Measurements from ENCODE around the gene TRIO. TPM values are rescaled to one million over a fixed set of nuclear protein-coding genes. Genes with fewer than 3 reads are reported as not detected.

Gene TRIO
- total RNA-seq, 1 experiment from 2014 or later, result 88.8 TPM

GRCh38 chr5:14254686-14255085, 111.5 kb downstream of the TRIO start (continued):
- no peak for TF ChIP-seq RELA (CRISPR knock-in tag; IDR thresholded peaks at IDR 0.05; ENCODE audit: borderline replicate concordance)
- TF ChIP-seq CREM (CRISPR knock-in tag; IDR thresholded peaks at IDR 0.05), result no peak
- no peak for TF ChIP-seq ZMAT4 (CRISPR knock-in tag; IDR thresholded peaks at IDR 0.05)
- no peak for TF ChIP-seq ERG (CRISPR knock-in tag; IDR thresholded peaks at IDR 0.05)
- no peak for TF ChIP-seq NR2C2 (CRISPR knock-in tag; IDR thresholded peaks at IDR 0.05)
- no peak for TF ChIP-seq PREB (CRISPR knock-in tag; IDR thresholded peaks at IDR 0.05; ENCODE audit: borderline replicate concordance)
- TF ChIP-seq CTCF (IDR thresholded peaks at IDR 0.05), result no peak
- no peak for TF ChIP-seq GABPB1 (CRISPR knock-in tag; IDR thresholded peaks at IDR 0.05)
- no peak for TF ChIP-seq E2F4 (CRISPR knock-in tag; IDR thresholded peaks at IDR 0.05; ENCODE audit: borderline replicate concordance, low read depth)
- no peak for TF ChIP-seq ZSCAN18 (CRISPR knock-in tag; IDR thresholded peaks at IDR 0.05)
- no peak for TF ChIP-seq NR1H2 (CRISPR knock-in tag; IDR thresholded peaks at IDR 0.05)
- no peak for TF ChIP-seq NFATC4 (CRISPR knock-in tag; IDR thresholded peaks at IDR 0.05)
- no peak for TF ChIP-seq AR (CRISPR knock-in tag; IDR thresholded peaks at IDR 0.05)
- no peak for TF ChIP-seq MLX (CRISPR knock-in tag; IDR thresholded peaks at IDR 0.05)

GRCh38 chr5:14256026-14256690, 113.0 kb downstream of the TRIO start:
- Mint-ChIP-seq H3K27me3 (ENCODE audit: low read depth) (no peaks in the 10 kb centered on the region), H3K27ac (peak overlapping the region; percentile 66), H3K9me3 (peaks cover 17% of the 10 kb centered on the region), H3K4me1 (peaks cover 70% of the 10 kb centered on the region), H3K36me3 (peaks cover 13% of the 10 kb centered on the region), H3K4me3 (no peak overlapping the region)
- ATAC-seq (no peak), DNase-seq (ENCODE audit: low spot score) (no peak)
- POLR2A ChIA-PET, result no interaction called here
- CTCF ChIA-PET, result no interaction called here
- TF ChIP-seq SOX15 (CRISPR knock-in tag; IDR thresholded peaks at IDR 0.05) (no peak), FOXP1 (CRISPR knock-in tag; IDR thresholded peaks at IDR 0.05; ENCODE audit: borderline replicate concordance) (no peak), ZNF281 (CRISPR knock-in tag; IDR thresholded peaks at IDR 0.05) (no peak), AR (CRISPR knock-in tag; IDR thresholded peaks at IDR 0.05) (no peak)
